Colonic mucosa (tissue), 4 donors: Measurements from ENCODE around the gene FAM241B. TPM values are rescaled to one million over a fixed set of nuclear protein-coding genes. Genes with fewer than 3 reads are reported as not detected.

Experiments
- DNase-seq: peaks from one replicate; pipeline ENCODE4 v3.0.0-alpha.2; 2020
- H3K27ac ChIP-seq: fragments of 200-600 bp; one replicate; pipeline ENCODE4 v1.8.0; 2021
- H3K27me3 ChIP-seq: fragments of 200-600 bp; one replicate; pipeline ENCODE4 v1.8.0; 2021
- H3K36me3 ChIP-seq: fragments of 200-600 bp; one replicate; pipeline ENCODE4 v1.8.0; 2021
- H3K4me1 ChIP-seq: fragments of 200-600 bp; one replicate; pipeline ENCODE4 v1.8.0; 2021; ENCODE audit warnings: mild to moderate bottlenecking
- H3K4me3 ChIP-seq: fragments of 200-600 bp; one replicate; pipeline ENCODE4 v1.8.0; 2021
- H3K9ac ChIP-seq, 2 donors: one replicate each; pipeline ENCODE4 v1.7.0; 2013; ENCODE audit warnings: control low read depth in 2 of 2, low read depth in 2 of 2, low read length in 2 of 2
- H3K9me3 ChIP-seq: fragments of 200-600 bp; one replicate; pipeline ENCODE4 v1.8.0; 2021
- intact Hi-C: fragments of 100-400 bp; cut with DNase I; formaldehyde crosslinking; loops from one replicate; pipeline ENCODE4 v1.14.1; 2022
- total RNA-seq, 2 donors: library from RNA; stranded (reverse); fragmentation: NEBNext Ultra II Directional in 1 of 2; extraction: Animal tissue kit (Norgen Biotek cat#: 25700) in 1 of 2; gene quantifications; one replicate each; pipeline ENCODE4 v1.2.1, GENCODE V29; 2021
- TF ChIP-seq, protein P1 (sequence below): fragments of 200-600 bp; IDR thresholded peaks from one replicate; pipeline ENCODE4 v1.8.0; 2022; ENCODE audit warnings: antibody characterized with exemption, mild to moderate bottlenecking
- donor health status: healthy.
- donor health status: DM: no; HTN: no; CAD: no.
- donor health status: DM: no; HTN: no; CAD: no.

FAM241B gene
- total RNA-seq, 2 donors from 2014 or later = 4.2 to 4.5 TPM

DNA sequence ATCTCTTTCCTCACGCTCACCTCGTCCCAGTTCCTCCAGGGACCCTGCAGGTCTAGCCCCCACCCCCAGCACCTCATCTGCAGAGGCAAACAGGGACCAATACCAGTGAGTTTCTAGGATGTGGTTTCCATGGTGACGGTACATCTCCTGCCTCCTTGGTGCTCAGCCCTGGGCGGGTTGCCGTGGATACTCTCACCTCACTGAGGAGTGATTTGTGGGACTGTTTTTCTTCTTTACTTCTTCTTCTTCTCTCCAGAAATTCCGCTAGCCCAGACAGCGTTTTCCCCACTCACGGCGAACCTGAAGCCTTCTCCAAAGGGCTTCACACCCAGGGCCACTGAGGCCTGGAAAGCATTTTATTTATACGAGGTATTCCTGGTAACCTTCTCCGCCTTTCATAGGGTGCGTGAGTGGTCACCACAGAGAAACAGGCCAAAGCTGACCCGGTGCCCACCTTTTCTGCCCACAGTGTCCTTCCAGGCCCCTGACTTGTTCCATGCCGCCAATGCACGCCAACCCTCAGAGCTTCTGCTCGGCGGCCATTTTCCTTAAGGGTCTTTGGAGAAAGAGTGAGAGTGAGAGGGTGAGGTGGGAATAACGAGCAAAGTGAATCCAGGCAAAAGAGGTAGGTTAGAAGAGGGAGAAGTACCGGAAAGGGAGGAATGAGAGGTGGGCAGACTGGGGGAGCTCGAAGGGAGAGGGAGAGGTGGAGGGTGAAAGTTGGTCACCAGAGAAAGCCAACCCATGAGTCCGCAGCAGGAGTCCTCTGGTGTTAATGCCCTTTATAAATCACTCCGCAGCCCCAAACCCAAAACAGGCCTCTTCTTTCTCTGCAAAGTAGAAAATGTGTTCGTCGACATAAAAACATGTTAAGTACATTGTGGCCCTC, 15.5 kb downstream of the FAM241B start:
- DNase-seq = no peak
- Histone ChIP-seq H3K36me3 (no peaks in the 10 kb centered on the region), H3K9me3 (no peaks in the 10 kb centered on the region), H3K27me3 (no peaks in the 10 kb centered on the region), H3K4me1 (no peaks in the 10 kb centered on the region), H3K27ac (no peak overlapping the region), H3K9ac (no peak overlapping the region), H3K4me3 (no peak overlapping the region)
- intact Hi-C loops = loop anchor here (10.0 kb wide), 1 partner anchor 269 kb away; no protein-coding TSS in a partner anchor
- TF ChIP-seq, protein P1, sequence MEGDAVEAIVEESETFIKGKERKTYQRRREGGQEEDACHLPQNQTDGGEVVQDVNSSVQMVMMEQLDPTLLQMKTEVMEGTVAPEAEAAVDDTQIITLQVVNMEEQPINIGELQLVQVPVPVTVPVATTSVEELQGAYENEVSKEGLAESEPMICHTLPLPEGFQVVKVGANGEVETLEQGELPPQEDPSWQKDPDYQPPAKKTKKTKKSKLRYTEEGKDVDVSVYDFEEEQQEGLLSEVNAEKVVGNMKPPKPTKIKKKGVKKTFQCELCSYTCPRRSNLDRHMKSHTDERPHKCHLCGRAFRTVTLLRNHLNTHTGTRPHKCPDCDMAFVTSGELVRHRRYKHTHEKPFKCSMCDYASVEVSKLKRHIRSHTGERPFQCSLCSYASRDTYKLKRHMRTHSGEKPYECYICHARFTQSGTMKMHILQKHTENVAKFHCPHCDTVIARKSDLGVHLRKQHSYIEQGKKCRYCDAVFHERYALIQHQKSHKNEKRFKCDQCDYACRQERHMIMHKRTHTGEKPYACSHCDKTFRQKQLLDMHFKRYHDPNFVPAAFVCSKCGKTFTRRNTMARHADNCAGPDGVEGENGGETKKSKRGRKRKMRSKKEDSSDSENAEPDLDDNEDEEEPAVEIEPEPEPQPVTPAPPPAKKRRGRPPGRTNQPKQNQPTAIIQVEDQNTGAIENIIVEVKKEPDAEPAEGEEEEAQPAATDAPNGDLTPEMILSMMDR = no peak

DNA sequence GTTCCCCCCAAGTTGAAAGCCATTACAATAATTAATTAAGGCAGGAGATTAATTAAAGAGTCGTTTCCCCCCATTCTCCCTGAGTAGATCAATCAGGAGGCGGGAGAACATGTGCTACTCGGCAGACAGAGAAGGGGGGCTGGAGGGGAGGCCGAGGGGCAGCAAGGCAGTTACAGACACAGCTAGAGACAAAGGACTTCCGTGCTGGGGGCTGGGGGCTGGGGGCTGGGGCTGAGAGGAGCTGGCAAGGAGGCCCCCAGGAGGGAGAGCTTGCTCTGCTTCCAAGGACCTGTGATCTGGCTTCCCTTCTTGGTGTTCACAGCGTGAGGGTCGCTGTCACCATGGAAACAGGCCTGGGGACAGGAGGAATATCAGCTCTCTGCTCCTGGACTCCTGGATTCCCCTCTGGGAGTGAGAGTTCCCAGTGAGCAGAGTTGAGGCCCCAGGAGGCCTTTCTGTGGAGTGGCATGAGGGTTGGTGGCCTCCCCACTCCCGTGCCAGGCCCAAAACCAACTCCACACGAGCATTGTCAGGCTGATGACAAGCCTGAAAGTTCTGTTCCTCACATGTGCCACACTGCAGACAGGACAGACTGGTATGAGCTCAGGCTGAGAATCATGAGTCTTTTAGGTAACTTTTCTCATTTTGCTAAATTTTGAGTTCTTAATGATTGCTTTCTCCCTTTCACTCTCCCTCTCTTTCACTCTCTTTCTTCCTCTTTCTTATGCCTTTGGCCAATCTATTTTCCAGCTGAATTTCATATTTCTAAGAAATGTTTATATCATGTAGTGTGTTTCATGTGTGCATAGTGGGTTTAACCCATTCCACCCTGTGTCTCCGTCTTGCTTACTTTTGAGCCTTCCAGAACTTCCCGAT, 16.4 kb downstream of the FAM241B start:
- no peak overlapping the region for H3K27ac ChIP-seq
- H3K4me1 ChIP-seq = no peaks in the 10 kb centered on the region
- H3K9ac ChIP-seq = no peak overlapping the region
- no peaks in the 10 kb centered on the region for H3K36me3 ChIP-seq
- intact Hi-C loops = loop anchor here (10.0 kb wide), 1 partner anchor 268 kb away; no protein-coding TSS in a partner anchor
- no peaks in the 10 kb centered on the region for H3K27me3 ChIP-seq
- H3K9me3 ChIP-seq = no peaks in the 10 kb centered on the region
- H3K4me3 ChIP-seq = no peak overlapping the region
- DNase-seq = no peak
- TF ChIP-seq, protein P1 = no peak

DNA sequence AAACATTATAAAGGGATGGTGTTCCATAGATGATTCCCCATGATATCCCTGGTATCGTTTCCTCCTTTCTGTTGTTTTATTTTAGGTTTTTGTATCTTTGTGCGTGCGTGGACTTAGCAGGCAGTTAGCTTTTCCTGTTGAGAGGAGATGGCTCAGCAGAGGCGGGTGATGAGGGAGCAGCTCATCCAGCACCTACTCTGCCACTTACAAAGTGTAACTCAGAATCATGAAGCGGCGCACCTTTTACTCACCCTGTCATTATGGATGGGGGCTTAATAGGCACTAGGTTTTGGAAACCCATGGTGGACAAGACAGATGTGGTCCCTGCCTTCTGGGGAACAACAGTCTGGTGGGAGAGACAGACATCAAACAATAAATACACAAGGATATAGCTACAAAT, 17.1 kb downstream of the FAM241B start:
- no peaks in the 10 kb centered on the region for H3K4me1 ChIP-seq
- no peaks in the 10 kb centered on the region for H3K36me3 ChIP-seq
- no peak overlapping the region for H3K9ac ChIP-seq
- TF ChIP-seq, protein P1 = no peak
- no peak for DNase-seq
- no peak overlapping the region for H3K27ac ChIP-seq
- H3K9me3 ChIP-seq = no peaks in the 10 kb centered on the region
- intact Hi-C loops = loop anchor here (10.0 kb wide), 1 partner anchor 268 kb away; no protein-coding TSS in a partner anchor
- no peak overlapping the region for H3K4me3 ChIP-seq
- H3K27me3 ChIP-seq = no peaks in the 10 kb centered on the region

DNA sequence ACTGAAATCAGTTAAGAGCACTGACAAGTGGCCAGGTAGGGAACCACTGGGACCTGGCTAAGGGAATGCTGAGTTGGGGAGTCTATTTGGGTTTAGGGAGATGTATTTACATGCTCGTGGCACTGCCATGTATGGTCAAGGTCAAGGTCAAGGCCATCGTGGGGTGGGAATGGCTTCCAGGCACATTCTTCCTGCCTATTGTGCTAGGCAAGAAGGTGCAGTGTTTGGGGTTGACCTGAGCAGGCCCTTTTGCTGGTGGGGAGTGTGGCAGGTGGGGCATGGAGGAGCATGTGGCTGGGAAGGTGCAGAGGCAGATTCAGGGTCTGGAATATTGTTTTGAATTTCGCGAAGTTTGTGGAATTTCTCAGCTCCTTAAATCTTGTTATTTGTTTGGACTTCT, 17.8 kb downstream of the FAM241B start:
- TF ChIP-seq, protein P1 = no peak
- Histone ChIP-seq H3K27ac (no peak overlapping the region), H3K27me3 (no peaks in the 10 kb centered on the region), H3K9ac (no peak overlapping the region), H3K36me3 (no peaks in the 10 kb centered on the region), H3K9me3 (no peaks in the 10 kb centered on the region), H3K4me3 (no peak overlapping the region), H3K4me1 (no peaks in the 10 kb centered on the region)
- no peak for DNase-seq
- intact Hi-C loops = loop anchor here (10.0 kb wide), 1 partner anchor 267 kb away; no protein-coding TSS in a partner anchor

DNA sequence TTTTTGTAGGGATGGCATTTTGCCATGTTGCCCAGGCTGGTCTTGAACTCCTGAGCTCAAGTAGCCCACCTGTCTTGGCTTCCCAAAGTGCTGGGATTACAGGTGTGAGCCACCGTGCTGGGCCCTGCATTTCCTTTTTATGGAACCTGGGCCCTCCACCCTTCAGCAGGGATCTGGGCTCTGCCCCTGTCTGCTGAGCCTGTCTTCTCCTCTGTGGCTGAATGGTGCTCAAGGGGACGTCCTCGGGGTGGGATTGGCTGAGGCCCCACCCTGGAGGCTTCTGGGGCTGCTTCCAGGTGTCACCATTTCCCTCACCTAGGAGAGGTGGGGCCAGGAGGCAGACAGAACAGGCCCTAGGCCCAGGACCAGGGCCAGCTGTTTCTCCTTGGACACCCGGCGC, 18.4 kb downstream of the FAM241B start:
- Histone ChIP-seq H3K4me3 (no peak overlapping the region), H3K36me3 (no peaks in the 10 kb centered on the region), H3K27me3 (no peaks in the 10 kb centered on the region), H3K27ac (no peak overlapping the region), H3K9me3 (no peaks in the 10 kb centered on the region), H3K9ac (no peak overlapping the region), H3K4me1 (no peaks in the 10 kb centered on the region)
- no peak for DNase-seq
- TF ChIP-seq, protein P1 = no peak
- intact Hi-C loops = loop anchor here (10.0 kb wide), 1 partner anchor 266 kb away; no protein-coding TSS in a partner anchor
